IMR-90 (cell line): ENCODE data around the gene CNOT3. TPM values are rescaled to one million over a fixed set of nuclear protein-coding genes. Genes with fewer than 3 reads are reported as not detected.

Source experiments
- ATAC-seq: fragments of 200-7000 bp; cut with Tn5 transposase; 2 replicates; pipeline ENCODE4 v1.9.1; 2020; ENCODE audit warnings: low read depth, mild to moderate bottlenecking, moderate library complexity
- BruUV-seq: library from RNA; stranded (reverse); fragments of 400-500 nt; replicated peaks from 2 replicates; lab custom pipeline; 2021; lab: Mats Ljungman, UMichigan
- CTCF ChIA-PET: fragments of 300-600 bp; formaldehyde crosslinking; extraction: SDS; loops from one replicate; lab custom pipeline; 2021; ENCODE audit warnings: antibody characterized with exemption; lab: Yijun Ruan, JAX
- POLR2A ChIA-PET: fragments of 300-600 bp; sonication (Branson Sonifier 250); formaldehyde crosslinking; loops from one replicate; lab custom pipeline; 2022; ENCODE audit warnings: antibody characterized with exemption; ENCODE audit not compliant: unreplicated experiment; lab: Charles Lee
- DNase-seq: peaks from one replicate; pipeline ENCODE4 v3.0.0; 2013
- H2AFZ ChIP-seq: replicated peaks from 2 replicates; pipeline ENCODE3; 2013; ENCODE audit warnings: low read length, mild to moderate bottlenecking; ENCODE audit not compliant: poor library complexity
- H2AK5ac ChIP-seq: 2 replicates; pipeline ENCODE4 v1.6.1; 2013; ENCODE audit warnings: low read depth, low read length, inconsistent platforms
- H2AK9ac ChIP-seq: replicated peaks from 2 replicates; pipeline ENCODE3; 2013; ENCODE audit warnings: mild to moderate bottlenecking, low read depth, low read length, moderate library complexity; ENCODE audit not compliant: poor library complexity
- H2BK120ac ChIP-seq: 2 replicates; pipeline ENCODE4 v1.6.1; 2013; ENCODE audit warnings: low read depth, low read length, inconsistent platforms
- H2BK15ac ChIP-seq: 3 replicates; pipeline ENCODE4 v1.6.1; 2013; ENCODE audit warnings: low read depth, low read length, inconsistent platforms
- H2BK20ac ChIP-seq: 2 replicates; pipeline ENCODE4 v1.6.1; 2013; ENCODE audit warnings: low read depth, mild to moderate bottlenecking, inconsistent platforms, low read length, moderate library complexity
- H2BK5ac ChIP-seq: 2 replicates; pipeline ENCODE4 v1.6.1; 2013; ENCODE audit warnings: mild to moderate bottlenecking, low read depth, low read length, inconsistent platforms; ENCODE audit not compliant: poor library complexity, severe bottlenecking
- H3K14ac ChIP-seq: replicated peaks from 2 replicates; pipeline ENCODE4 v1.6.1; 2013; ENCODE audit warnings: low read depth, low read length, inconsistent platforms
- H3K18ac ChIP-seq: 2 replicates; pipeline ENCODE4 v1.6.1; 2013; ENCODE audit warnings: low read depth, low read length, control low read depth
- H3K23ac ChIP-seq: 2 replicates; pipeline ENCODE4 v1.6.1; 2013; ENCODE audit warnings: low read depth, low read length, inconsistent platforms
- H3K27ac ChIP-seq: 2 replicates; pipeline ENCODE4 v1.5.1; 2013; ENCODE audit warnings: mild to moderate bottlenecking, control low read depth, low read length; ENCODE audit not compliant: insufficient read depth
- H3K27me3 ChIP-seq: 2 replicates; pipeline ENCODE4 v1.6.1; 2013; ENCODE audit warnings: low read length; ENCODE audit not compliant: control insufficient read depth, insufficient read depth
- H3K36me3 ChIP-seq: 2 replicates; pipeline ENCODE4 v1.6.1; 2013; ENCODE audit warnings: low read length, mixed read lengths; ENCODE audit not compliant: control insufficient read depth, insufficient read depth
- H3K4ac ChIP-seq: 2 replicates; pipeline ENCODE4 v1.6.1; 2013; ENCODE audit warnings: low read depth, low read length, inconsistent platforms
- H3K4me1 ChIP-seq: 2 replicates; pipeline ENCODE4 v1.6.1; 2013; ENCODE audit warnings: low read length, mixed read lengths; ENCODE audit not compliant: control insufficient read depth, insufficient read depth
- H3K4me2 ChIP-seq: 2 replicates; pipeline ENCODE4 v1.6.1; 2013; ENCODE audit warnings: low read depth, mild to moderate bottlenecking, control low read depth, low read length, moderate library complexity
- H3K4me3 ChIP-seq: 2 replicates; pipeline ENCODE4 v1.5.1; 2013; ENCODE audit warnings: low read depth, mild to moderate bottlenecking, control low read depth, low read length, moderate library complexity; ENCODE audit not compliant: insufficient read depth
- H3K56ac ChIP-seq: 2 replicates; pipeline ENCODE4 v1.6.1; 2013; ENCODE audit warnings: low read length, inconsistent platforms; ENCODE audit not compliant: insufficient read depth; ENCODE audit errors: extremely low read depth
- H3K79me1 ChIP-seq, 2 experiments: 2 replicates each; pipeline ENCODE4 v1.6.1; 2013; ENCODE audit warnings: low read length in 2 of 2, inconsistent platforms in 1 of 2, low read depth in 1 of 2
- H3K9ac ChIP-seq: 2 replicates; pipeline ENCODE4 v1.6.1; 2013; ENCODE audit warnings: low read depth, low read length, control low read depth
- H3K9me1 ChIP-seq: 2 replicates; pipeline ENCODE4 v1.6.1; 2013; ENCODE audit warnings: low read length, inconsistent platforms; ENCODE audit not compliant: insufficient read depth
- H3K9me3 ChIP-seq: 2 replicates; pipeline ENCODE4 v1.6.1; 2013; ENCODE audit warnings: low read length; ENCODE audit not compliant: control insufficient read depth, insufficient read depth
- H4K20me1 ChIP-seq: 2 replicates; pipeline ENCODE4 v1.6.1; 2013; ENCODE audit warnings: low read length, inconsistent platforms; ENCODE audit not compliant: insufficient read depth
- H4K5ac ChIP-seq: 2 replicates; pipeline ENCODE4 v1.6.1; 2013; ENCODE audit warnings: mild to moderate bottlenecking, low read depth, low read length, control low read depth
- H4K8ac ChIP-seq, 2 experiments: 2 replicates each; pipeline ENCODE4 v1.6.1; 2013; ENCODE audit warnings: low read depth in 2 of 2, low read length in 2 of 2, control low read depth in 1 of 2, inconsistent platforms in 1 of 2
- H4K91ac ChIP-seq: 2 replicates; pipeline ENCODE4 v1.6.1; 2013; ENCODE audit warnings: low read depth, low read length, inconsistent platforms; ENCODE audit not compliant: insufficient read depth
- CEBPB ChIP-seq: IDR thresholded peaks from 2 replicates; pipeline ENCODE4 v1.6.1; 2012; ENCODE audit warnings: low read depth, low read length, improper control_type of control experiment
- FOS ChIP-seq: fragments of 150-350 bp; IDR thresholded peaks from 2 replicates; pipeline ENCODE4 v1.6.1; 2016; ENCODE audit warnings: low read depth, low read length
- MXI1 ChIP-seq: IDR thresholded peaks from 2 replicates; pipeline ENCODE4 v1.6.1; 2012; ENCODE audit warnings: low read depth, mild to moderate bottlenecking, low read length, moderate library complexity, borderline replicate concordance
- NFE2L2 ChIP-seq: fragments of 150-350 bp; IDR thresholded peaks from 2 replicates; pipeline ENCODE4 v1.6.1; 2016; ENCODE audit warnings: low read depth, mild to moderate bottlenecking, low read length
- RAD21 ChIP-seq: IDR thresholded peaks from 2 replicates; pipeline ENCODE4 v1.6.1; 2012; ENCODE audit warnings: low read length, improper control_type of control experiment
- RCOR1 ChIP-seq: IDR thresholded peaks from 2 replicates; pipeline ENCODE4 v1.6.1; 2012; ENCODE audit warnings: mild to moderate bottlenecking, low read length, improper control_type of control experiment; ENCODE audit not compliant: insufficient replicate concordance
- SMC3 ChIP-seq: fragments of 150-350 bp; IDR thresholded peaks from 2 replicates; pipeline ENCODE4 v1.6.1; 2016; ENCODE audit warnings: low read depth, mild to moderate bottlenecking, antibody characterized with exemption, low read length, moderate library complexity
- WGBS, 2 experiments: methylation state at CpG; one replicate each; pipeline versions ENCODE4 v1.1.5 to v1.1.7; 2013; ENCODE audit warnings: missing lambda C conversion rate in 2 of 2; ENCODE audit not compliant: insufficient read length in 1 of 2; ENCODE audit errors: extremely low coverage in 2 of 2; 5-methylcytosine and 5-hydroxymethylcytosine counted together
- dilution Hi-C: fragments of 300-500 bp; cut with HindIII; formaldehyde crosslinking; loops from one replicate; pipeline ENCODE4 v1.14.3; 2018; ENCODE audit warnings: low sequenced_read_pairs; ENCODE audit not compliant: unreplicated experiment
- in situ Hi-C: fragments of 300-500 bp; cut with MboI; formaldehyde crosslinking; loops from 3 replicates; pipeline ENCODE4 v1.14.3; 2019; ENCODE audit warnings: low sequenced_read_pairs, inconsistent platforms, mixed read lengths
- intact Hi-C: fragments of 100-400 bp; cut with micrococcal nuclease; formaldehyde crosslinking; loops from 2 replicates; pipeline ENCODE4 v1.10.0; 2022
- polyA plus RNA-seq, 3 experiments: library from polyadenylated mRNA; depleted of rRNA; stranded (reverse); fragments of >200 nt; gene quantifications; 2 replicates each; pipeline ENCODE4 v1.2.3, GENCODE V29; 2012; ENCODE audit warnings: low replicate concordance in 1 of 3
- total RNA-seq: library from RNA; depleted of rRNA; stranded (reverse); fragments of >200 nt; gene quantifications from 2 replicates; pipeline ENCODE4 v1.2.3, GENCODE V29; 2012
- TF ChIP-seq, protein P1 (sequence below): conservative IDR thresholded peaks from 2 replicates; pipeline ENCODE4 v1.5.1; 2012; ENCODE audit warnings: mild to moderate bottlenecking, low read depth, low read length, improper control_type of control experiment
- TF ChIP-seq, protein P2 (sequence below): fragments of 150-350 bp; IDR thresholded peaks from 2 replicates; pipeline ENCODE4 v1.6.1; 2016; ENCODE audit warnings: low read depth, mild to moderate bottlenecking, low read length, moderate library complexity, borderline replicate concordance

Gene CNOT3
- total and polyA plus RNA-seq, 2 of the 4 experiments (the other 2 are of a cell fraction): 5.4 to 26.7 TPM

DNA sequence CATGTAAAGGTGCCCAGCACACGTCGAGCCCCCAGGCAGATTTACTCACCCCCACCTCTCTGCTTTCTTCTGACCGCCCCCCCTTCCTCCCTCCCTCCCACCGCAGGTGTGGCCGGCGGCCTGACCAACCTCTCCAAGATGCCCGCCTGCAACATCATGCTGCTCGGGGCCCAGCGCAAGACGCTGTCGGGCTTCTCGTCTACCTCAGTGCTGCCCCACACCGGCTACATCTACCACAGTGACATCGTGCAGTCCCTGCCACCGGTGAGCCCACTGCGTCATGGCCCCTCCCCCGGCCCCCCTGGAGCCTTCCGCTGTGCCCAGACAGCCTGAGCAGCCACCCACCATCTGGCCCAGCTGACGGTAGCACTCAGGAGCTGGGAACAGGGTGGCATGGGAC is 13.2 kb upstream of the CNOT3 start:
- Histone ChIP-seq H3K4me3 (no peak overlapping the region), H2AK9ac (no peak overlapping the region), H3K4ac (no peak overlapping the region), H2BK5ac (no peak overlapping the region), H3K27me3 (no peaks in the 10 kb centered on the region), H2BK120ac (no peak overlapping the region), H3K4me1 (no peaks in the 10 kb centered on the region), H4K5ac (no peak overlapping the region), H3K27ac (no peak overlapping the region), H3K23ac (no peak overlapping the region), H3K56ac (no peak overlapping the region), H3K18ac (no peak overlapping the region), H3K79me1 (peaks cover 0 to 7% of the 10 kb centered on the region in 2 experiments; a peak in 1 of 4 replicates), H4K91ac (no peak overlapping the region), H4K20me1 (no peaks in the 10 kb centered on the region), H2BK20ac (no peak overlapping the region), H2AFZ (no peak overlapping the region), H4K8ac (no peak overlapping the region), H3K9me3 (no peaks in the 10 kb centered on the region), H3K36me3 (peaks cover 81% of the 10 kb centered on the region), H3K9me1 (no peaks in the 10 kb centered on the region), H3K9ac (no peak overlapping the region), H2AK5ac (no peak overlapping the region), H2BK15ac (no peak overlapping the region), H3K14ac (no peak overlapping the region), H3K4me2 (no peak overlapping the region)
- 100% methylated on average over 7 of the region's 19 CpGs; no CpG with 5 or more reads in 1 of the 2 experiments for WGBS, 2 experiments
- dilution Hi-C loops (no loop called here), intact Hi-C loops (no loop called here), in situ Hi-C loops (loop anchor here (25.0 kb wide), 1 partner anchor 338 kb away; the partner anchor contains the start of genes CDC42EP5 and LENG9)
- POLR2A ChIA-PET: no interaction called here
- DNase-seq: no peak
- no TSS peak for BruUV-seq
- CTCF ChIA-PET: no interaction called here
- TF ChIP-seq FOS (no peak), NFE2L2 (no peak), RCOR1 (no peak), MXI1 (no peak), RAD21 (no peak), CEBPB (no peak), SMC3 (no peak)
- TF ChIP-seq, protein P1, sequence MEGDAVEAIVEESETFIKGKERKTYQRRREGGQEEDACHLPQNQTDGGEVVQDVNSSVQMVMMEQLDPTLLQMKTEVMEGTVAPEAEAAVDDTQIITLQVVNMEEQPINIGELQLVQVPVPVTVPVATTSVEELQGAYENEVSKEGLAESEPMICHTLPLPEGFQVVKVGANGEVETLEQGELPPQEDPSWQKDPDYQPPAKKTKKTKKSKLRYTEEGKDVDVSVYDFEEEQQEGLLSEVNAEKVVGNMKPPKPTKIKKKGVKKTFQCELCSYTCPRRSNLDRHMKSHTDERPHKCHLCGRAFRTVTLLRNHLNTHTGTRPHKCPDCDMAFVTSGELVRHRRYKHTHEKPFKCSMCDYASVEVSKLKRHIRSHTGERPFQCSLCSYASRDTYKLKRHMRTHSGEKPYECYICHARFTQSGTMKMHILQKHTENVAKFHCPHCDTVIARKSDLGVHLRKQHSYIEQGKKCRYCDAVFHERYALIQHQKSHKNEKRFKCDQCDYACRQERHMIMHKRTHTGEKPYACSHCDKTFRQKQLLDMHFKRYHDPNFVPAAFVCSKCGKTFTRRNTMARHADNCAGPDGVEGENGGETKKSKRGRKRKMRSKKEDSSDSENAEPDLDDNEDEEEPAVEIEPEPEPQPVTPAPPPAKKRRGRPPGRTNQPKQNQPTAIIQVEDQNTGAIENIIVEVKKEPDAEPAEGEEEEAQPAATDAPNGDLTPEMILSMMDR: no peak
- TF ChIP-seq, protein P2, sequence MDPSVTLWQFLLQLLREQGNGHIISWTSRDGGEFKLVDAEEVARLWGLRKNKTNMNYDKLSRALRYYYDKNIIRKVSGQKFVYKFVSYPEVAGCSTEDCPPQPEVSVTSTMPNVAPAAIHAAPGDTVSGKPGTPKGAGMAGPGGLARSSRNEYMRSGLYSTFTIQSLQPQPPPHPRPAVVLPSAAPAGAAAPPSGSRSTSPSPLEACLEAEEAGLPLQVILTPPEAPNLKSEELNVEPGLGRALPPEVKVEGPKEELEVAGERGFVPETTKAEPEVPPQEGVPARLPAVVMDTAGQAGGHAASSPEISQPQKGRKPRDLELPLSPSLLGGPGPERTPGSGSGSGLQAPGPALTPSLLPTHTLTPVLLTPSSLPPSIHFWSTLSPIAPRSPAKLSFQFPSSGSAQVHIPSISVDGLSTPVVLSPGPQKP: no peak
- no peak for ATAC-seq
